ENCODE data around the gene FCRL4. TPM values are rescaled to one million over a fixed set of nuclear protein-coding genes. Genes with fewer than 3 reads are reported as not detected.

Gene FCRL4
- total and polyA plus RNA-seq, 2 experiments from 2014 or later, result not detected

DNA sequence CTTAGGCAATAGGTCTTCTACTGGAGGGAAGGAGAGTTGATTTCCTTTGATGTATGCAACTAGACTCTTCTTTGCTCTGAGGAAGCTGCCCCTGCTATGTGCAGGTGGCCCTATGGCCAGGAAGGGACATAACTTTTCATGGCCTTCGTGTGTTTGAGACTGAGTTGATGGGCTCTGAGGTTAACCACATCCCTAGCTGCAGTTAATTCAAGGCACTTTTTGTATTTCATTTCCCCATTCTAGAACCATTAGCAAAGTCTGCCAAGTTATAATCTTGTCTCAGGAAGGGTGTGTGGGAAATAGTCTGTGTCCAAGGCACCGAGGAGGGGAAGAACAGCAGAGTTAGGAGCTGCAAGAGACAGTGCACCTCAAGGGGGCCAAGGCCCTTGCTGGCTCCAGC, 2.5 kb downstream of the FCRL4 start:
- no peaks in the 10 kb centered on the region for H3K36me3 ChIP-seq
- TF ChIP-seq, protein P1, sequence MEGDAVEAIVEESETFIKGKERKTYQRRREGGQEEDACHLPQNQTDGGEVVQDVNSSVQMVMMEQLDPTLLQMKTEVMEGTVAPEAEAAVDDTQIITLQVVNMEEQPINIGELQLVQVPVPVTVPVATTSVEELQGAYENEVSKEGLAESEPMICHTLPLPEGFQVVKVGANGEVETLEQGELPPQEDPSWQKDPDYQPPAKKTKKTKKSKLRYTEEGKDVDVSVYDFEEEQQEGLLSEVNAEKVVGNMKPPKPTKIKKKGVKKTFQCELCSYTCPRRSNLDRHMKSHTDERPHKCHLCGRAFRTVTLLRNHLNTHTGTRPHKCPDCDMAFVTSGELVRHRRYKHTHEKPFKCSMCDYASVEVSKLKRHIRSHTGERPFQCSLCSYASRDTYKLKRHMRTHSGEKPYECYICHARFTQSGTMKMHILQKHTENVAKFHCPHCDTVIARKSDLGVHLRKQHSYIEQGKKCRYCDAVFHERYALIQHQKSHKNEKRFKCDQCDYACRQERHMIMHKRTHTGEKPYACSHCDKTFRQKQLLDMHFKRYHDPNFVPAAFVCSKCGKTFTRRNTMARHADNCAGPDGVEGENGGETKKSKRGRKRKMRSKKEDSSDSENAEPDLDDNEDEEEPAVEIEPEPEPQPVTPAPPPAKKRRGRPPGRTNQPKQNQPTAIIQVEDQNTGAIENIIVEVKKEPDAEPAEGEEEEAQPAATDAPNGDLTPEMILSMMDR (IDR thresholded peaks at IDR 0.05; ENCODE audit: low read depth, low read length), result no peak

DNA sequence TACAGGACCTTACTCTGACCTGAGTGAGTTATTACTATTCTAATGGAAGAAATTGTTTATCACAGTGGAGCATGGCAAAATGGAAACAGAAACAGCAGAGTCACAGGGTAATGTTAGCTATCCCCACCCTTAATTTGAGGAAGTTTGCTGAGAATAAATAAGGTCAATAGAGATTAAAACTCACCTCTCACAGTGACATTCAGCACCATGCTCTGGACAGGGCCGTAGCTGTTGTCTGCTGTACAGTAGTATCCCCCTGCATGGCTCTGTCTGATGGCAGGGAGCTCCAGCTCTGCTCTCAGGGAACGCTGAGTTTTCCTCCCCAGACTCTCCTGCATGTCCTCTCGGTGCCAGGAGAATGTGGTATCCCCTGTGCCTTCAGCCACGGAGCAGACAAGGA, 11.9 kb downstream of the FCRL4 start:
- Histone ChIP-seq H3K36me3 (no peaks in the 10 kb centered on the region), H3K4me1 (ENCODE audit: low read depth) (no peaks in the 10 kb centered on the region), H3K4me3 (no peak overlapping the region), H3K27me3 (no peaks in the 10 kb centered on the region), H3K9me3 (ENCODE audit: low read depth) (no peaks in the 10 kb centered on the region), H3K27ac (no peak overlapping the region)
- peak in 1 of 2 donors; percentile 61 for DNase-seq (ENCODE audit: low read depth in 1 of 2, low spot score in 1 of 2)
- TF ChIP-seq, protein P1 (IDR thresholded peaks at IDR 0.05; ENCODE audit: low read depth, low read length), result no peak

More for the DNA sequence above, 2.5 kb downstream of the FCRL4 start:
- no peak for DNase-seq (ENCODE audit: low read depth in 1 of 2, low spot score in 1 of 2)
- Histone ChIP-seq H3K4me3 (no peak overlapping the region), H3K4me1 (ENCODE audit: low read depth) (no peaks in the 10 kb centered on the region), H3K27me3 (no peaks in the 10 kb centered on the region), H3K9me3 (ENCODE audit: low read depth) (no peaks in the 10 kb centered on the region), H3K27ac (no peak overlapping the region)

DNA sequence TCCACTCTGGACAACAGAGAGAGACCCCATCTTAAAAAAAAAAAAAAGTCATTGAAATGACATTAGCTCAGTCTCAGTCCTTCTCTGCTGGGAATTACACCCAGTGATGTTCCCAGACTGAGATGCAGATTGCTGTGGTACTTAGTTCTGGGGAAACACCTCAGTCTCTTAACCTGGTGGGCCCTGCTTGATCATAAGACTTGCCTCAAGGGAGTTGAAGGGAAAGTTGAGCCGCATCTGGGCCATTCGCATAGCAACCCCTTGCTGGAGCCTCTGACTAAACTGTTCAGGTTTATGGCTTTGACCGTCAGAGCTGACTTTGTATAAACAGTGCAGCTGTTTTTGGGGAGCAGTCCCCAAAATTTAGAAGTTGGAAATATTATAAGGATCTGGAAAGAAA, 13.4 kb downstream of the FCRL4 start:
- H3K4me3 ChIP-seq, result no peak overlapping the region
- DNase-seq (ENCODE audit: low read depth in 1 of 2, low spot score in 1 of 2), result no peak
- no peaks in the 10 kb centered on the region for H3K36me3 ChIP-seq
- H3K4me1 ChIP-seq (ENCODE audit: low read depth), result no peaks in the 10 kb centered on the region
- no peaks in the 10 kb centered on the region for H3K9me3 ChIP-seq (ENCODE audit: low read depth)
- H3K27ac ChIP-seq, result no peak overlapping the region
- TF ChIP-seq, protein P1 (IDR thresholded peaks at IDR 0.05; ENCODE audit: low read depth, low read length), result no peak
- H3K27me3 ChIP-seq, result no peaks in the 10 kb centered on the region

DNA sequence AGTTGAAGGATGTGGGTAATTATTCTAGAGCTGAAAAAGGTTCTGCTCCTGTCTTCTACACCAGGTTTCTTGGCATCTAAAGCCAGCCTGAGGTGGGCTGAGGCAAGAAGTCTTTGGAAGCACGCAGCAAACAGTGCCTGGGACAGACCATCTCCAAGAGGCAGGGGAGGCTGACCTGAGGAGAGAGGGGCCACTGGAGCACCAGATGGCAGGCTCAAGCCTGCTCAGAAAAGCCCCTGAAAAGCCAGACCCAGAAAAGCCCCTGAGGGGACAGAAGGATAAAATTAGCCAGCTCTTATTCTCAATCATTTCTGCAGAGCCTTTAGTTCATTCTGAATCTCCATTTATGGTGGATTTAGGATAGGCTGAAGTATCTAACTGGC, 17.1 kb downstream of the FCRL4 start:
- Histone ChIP-seq H3K4me3 (no peak overlapping the region), H3K27me3 (no peaks in the 10 kb centered on the region), H3K27ac (no peak overlapping the region), H3K4me1 (ENCODE audit: low read depth) (no peaks in the 10 kb centered on the region), H3K36me3 (no peaks in the 10 kb centered on the region), H3K9me3 (ENCODE audit: low read depth) (no peaks in the 10 kb centered on the region)
- TF ChIP-seq, protein P1 (IDR thresholded peaks at IDR 0.05; ENCODE audit: low read depth, low read length), result no peak
- DNase-seq (ENCODE audit: low read depth in 1 of 2, low spot score in 1 of 2), result no peak

DNA sequence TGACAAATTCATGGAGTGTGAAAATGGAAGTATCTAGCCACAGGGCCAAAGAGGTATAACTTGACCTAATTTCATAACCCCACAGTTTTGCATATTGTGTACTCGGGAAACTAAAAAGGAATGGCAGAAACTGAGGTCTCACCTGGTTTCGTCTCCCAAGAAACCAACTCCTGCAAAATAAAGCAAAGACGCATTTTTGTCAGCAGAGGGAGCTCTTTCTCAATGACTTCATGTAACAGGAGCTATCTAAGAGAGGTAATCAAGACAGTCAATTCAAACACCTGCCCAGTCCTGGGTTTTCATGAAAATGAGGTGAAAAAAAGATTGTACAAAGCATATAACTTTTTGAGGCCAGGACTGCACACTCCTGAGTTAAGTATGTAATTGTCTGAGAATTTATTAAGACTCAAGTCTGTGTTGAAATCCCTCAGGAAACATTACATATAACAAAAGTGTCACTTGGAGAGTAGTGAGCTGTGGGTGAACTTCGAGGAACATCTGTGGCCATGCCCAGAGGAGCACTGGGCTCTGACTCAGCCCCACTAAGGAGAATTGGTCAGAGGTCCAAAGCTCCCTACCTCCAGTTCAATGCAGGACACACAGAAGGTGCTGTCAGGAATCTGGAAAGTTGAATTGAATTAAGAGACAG, 17.6 kb downstream of the FCRL4 start:
- DNase-seq (ENCODE audit: low read depth in 1 of 2, low spot score in 1 of 2), result peak; percentile 66 to 70
- no peaks in the 10 kb centered on the region for H3K36me3 ChIP-seq
- H3K4me3 ChIP-seq, result no peak overlapping the region
- TF ChIP-seq, protein P1 (IDR thresholded peaks at IDR 0.05; ENCODE audit: low read depth, low read length), result peak; percentile 73
- H3K27me3 ChIP-seq, result no peaks in the 10 kb centered on the region
- H3K9me3 ChIP-seq (ENCODE audit: low read depth), result no peaks in the 10 kb centered on the region
- no peaks in the 10 kb centered on the region for H3K4me1 ChIP-seq (ENCODE audit: low read depth)
- H3K27ac ChIP-seq, result no peak overlapping the region
